GM21381 (cell line): Measurements from ENCODE around the gene S100A1.
"Not testable (repeated sequence)": the region's sequence is repeated elsewhere in the genome, so short reads cannot be mapped to it uniquely, and the experiment has no call there.

Experiments
- ATAC-seq: cut with Tn5 transposase; IDR thresholded peaks from one replicate; pipeline ENCODE4 v1.9.1; 2021; ENCODE audit warnings: mild to moderate bottlenecking, moderate library complexity; ENCODE audit not compliant: unreplicated experiment

The S100A1 gene

DNA sequence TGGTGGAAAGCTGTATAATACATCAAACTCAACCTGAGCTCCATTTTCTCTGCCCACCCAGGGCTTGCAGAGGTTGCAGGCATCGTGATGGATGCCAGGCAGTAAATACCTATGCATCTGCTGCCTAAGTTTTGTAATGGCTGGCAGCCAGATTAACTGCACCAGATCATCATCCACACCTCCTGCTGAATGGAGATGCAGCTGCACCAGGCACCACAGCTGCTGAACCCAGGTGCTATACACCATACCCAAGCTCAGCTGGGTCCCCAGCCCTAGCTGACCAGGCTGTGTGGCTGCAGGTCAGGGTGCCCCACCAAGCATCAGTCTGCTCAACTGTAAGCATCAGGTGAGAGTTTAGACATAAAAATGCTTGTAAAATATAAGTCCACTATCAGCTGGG lies 23.5 kb downstream of the S100A1 start:
- ATAC-seq = no peak

DNA sequence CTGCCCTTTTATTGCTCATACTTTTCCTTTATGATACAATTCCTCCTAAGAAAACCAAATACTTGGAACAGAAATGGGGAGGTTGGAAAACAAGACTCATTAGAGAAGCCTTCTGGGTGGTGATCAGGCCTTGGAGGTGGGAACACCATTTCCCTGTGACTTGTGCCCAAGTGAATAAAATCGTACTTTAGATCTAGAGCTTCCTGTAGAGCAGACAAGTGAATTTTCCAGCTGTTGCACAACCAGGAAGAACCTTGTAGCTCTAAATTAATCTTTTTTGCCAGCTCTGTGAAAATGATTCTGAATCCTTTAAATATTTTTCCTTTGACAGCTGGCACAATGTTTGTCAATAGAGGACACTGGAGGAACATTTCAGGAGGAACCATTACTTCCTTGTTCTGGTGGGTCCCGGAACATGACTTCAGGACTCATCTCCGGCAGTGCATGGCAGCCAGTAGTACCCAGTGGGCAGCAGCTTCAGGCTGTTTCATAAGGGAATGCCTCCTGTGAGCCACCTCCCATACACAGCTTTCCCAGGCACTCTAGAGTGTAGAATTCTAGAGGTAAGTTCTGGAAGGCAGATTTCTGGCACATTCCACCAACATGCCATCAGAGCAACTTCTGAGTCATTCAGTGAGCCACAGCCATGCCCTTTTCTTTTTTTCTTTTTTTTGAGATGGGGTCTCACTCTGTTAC lies 24.7 kb downstream of the S100A1 start:
- no peak for ATAC-seq

GRCh38 chr1:153655333-153655732 lies 27.1 kb downstream of the S100A1 start:
- ATAC-seq = no peak

- peak; percentile 92 for ATAC-seq
Observed at GRCh38 chr1:153658400-153659174, 30.4 kb downstream of the S100A1 start, which contains the start of gene SNAPIN. SNAPIN (plus strand) TSS chr1:153658703; CDS start chr1:153658744, 41 bp downstream.

- ATAC-seq = no peak
Observed at GRCh38 chr1:153659175-153659534, 30.9 kb downstream of the S100A1 start.

- ATAC-seq = no peak
Observed at GRCh38 chr1:153659656-153660055, 31.4 kb downstream of the S100A1 start.

DNA sequence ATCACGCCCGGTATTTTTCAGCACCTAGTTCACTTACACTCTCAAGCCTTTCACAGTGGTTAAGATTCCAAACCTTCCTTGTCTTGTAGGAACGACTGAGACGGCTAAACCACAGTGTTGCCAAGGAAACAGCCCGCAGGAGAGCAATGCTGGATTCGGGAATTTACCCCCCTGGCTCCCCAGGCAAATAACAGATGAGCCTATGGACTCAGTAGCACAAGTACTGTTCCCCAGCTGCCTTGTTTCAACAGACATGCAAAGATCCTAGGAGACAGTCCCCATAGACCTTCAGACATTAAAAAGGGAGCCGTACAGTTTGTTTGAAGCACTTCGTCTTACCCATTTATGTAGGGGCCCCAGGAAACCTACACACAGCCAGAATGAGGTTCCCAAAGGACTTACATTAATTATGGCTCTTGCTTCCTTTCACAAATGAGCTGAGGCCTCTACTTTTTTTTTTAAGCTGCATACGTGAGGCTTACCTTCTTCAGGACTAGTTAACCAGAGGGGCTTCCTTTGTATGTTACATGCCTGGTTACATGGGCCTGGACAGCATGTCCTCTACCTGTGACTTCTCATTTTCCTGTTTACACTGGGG lies 33.0 kb downstream of the S100A1 start:
- no peak for ATAC-seq

DNA sequence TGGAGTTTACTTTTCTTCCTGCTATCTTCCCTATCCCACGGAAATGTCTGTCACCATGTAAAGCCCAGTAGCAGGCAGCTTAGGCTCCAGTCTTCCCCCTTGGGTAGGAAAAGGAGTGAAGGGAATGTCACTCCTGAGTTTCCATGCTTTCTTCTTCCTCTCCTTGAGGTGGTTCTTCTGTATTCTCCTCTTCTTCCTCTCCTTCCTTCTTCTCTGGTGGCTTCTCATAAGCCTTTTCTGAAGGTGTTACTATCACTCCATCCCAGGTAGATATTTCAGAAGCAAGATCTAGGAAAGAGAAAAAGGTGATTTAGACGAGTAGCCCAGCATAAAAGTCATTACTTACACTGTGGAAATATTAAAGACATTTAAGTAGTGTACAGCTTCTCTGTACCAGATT lies 34.0 kb downstream of the S100A1 start:
- no peak for ATAC-seq

- ATAC-seq = no peak
Observed at GRCh38 chr1:153663211-153663610, 35.0 kb downstream of the S100A1 start.

- ATAC-seq = no peak
Observed at GRCh38 chr1:153667439-153667838, 39.2 kb downstream of the S100A1 start.

GRCh38 chr1:153668672-153669071 lies 40.4 kb downstream of the S100A1 start:
- not testable (repeated sequence) for ATAC-seq

DNA sequence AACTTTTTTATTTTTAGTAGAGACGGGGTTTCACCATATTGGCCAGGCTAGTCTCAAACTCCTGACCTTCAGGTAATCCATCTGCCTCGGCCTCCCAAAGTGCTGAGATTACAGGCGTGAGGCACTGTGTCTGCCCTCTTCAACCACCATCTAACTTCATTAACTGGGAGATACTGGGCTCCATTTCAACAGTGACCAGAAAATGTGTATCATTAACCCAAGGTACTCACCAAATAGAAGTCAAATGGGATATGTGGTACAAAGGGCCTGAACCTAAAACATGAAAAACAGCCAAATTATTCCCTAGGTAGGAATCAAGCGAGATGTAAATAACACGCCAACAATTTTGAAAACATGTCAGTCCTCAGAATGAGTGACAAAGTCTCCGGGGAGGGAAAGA lies 41.4 kb downstream of the S100A1 start:
- no peak for ATAC-seq

GRCh38 chr1:153670257-153670858 lies 42.1 kb downstream of the S100A1 start:
- no peak for ATAC-seq

GRCh38 chr1:153670859-153671627 lies 42.8 kb downstream of the S100A1 start, which contains the start of gene ILF2:
ILF2 (minus strand) TSS chr1:153670993; CDS start chr1:153670922, 71 bp downstream.
- peak; percentile 94 for ATAC-seq

DNA sequence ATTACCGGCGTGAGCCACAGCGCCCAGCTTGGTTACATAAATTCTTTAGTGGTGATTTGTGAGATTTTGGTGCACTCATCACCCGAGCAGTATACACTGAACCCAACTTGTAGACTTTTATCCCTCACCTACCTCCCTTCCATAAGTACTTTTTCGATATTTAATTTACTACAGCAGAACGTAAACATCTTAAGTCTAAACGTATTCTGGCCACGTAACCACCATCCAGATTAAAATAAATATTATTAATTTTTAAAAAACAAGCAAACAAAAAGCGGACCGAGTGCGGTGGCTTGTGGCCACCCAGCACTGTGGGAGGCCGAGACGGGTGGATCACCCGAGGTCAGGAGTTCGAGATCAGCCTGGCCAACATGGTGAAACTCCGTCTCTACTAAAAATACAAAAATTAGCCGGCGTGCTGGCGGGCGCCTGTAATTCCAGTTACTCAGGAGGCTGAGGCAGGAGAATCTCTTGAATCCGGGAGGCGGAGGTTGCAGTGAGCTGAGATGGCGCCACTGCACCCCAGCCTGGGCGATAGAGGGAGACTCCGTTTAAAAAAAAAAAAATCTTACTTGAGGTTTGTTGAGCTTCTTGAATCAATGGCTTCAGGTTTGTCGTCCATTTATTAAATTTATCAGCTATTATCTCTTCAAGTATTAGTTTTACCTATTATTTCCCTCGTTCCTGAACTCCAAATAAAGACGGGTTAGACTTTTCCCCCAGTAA lies 43.6 kb downstream of the S100A1 start:
- ATAC-seq = peak; percentile 14

DNA sequence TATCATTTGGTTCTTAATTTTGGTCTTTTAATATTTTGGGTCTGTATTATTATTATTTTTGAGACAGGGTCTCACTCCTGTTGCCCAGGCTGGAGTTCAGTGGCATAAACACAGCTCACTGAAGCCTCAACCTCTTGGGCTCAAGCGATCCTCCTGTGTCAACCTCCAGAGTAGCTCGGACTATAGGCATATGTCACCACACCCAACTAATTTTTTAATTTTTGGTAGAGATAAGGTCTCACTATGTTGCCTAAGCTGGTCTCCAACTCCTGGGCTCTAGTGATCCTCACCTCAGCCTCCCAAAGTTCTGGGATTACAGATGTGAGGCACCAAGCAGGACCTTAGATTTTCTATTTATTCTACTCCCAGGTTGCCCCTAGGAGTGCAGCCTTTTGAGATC lies 45.3 kb downstream of the S100A1 start:
- ATAC-seq = no peak

- no peak for ATAC-seq
Observed at GRCh38 chr1:153677718-153678518, 49.7 kb downstream of the S100A1 start.

DNA sequence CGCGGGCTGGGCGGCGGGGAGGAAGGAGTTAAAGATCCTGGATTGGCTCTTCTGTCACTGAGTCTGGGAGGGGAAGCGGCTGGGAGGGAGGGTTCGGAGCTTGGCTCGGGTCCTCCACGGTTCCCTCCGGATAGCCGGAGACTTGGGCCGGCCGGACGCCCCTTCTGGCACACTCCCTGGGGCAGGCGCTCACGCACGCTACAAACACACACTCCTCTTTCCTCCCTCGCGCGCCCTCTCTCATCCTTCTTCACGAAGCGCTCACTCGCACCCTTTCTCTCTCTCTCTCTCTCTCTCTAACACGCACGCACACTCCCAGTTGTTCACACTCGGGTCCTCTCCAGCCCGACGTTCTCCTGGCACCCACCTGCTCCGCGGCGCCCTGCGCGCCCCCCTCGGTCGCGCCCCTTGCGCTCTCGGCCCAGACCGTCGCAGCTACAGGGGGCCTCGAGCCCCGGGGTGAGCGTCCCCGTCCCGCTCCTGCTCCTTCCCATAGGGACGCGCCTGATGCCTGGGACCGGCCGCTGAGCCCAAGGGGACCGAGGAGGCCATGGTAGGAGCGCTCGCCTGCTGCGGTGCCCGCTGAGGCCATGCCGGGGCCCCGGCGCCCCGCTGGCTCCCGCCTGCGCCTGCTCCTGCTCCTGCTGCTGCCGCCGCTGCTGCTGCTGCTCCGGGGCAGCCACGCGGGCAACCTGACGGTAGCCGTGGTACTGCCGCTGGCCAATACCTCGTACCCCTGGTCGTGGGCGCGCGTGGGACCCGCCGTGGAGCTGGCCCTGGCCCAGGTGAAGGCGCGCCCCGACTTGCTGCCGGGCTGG lies 50.5 kb downstream of the S100A1 start, which contains the start of gene NPR1:
Gene NPR1, plus strand, starts transcription at position 170 of the 818 bp plus-strand sequence. Its CDS starts 421 bp downstream, at position 591.
- ATAC-seq = no peak
